Measurements from ENCODE around the gene SYNCRIP. TPM values are rescaled to one million over a fixed set of nuclear protein-coding genes. Genes with fewer than 3 reads are reported as not detected.

Gene SYNCRIP
- total RNA-seq, 1 experiment from 2014 or later = 189 TPM

GRCh38 chr6:85637579-85637978, 5.1 kb downstream of the SYNCRIP start:
- CTCF ChIA-PET = no interaction called here
- no TSS peak for BruUV-seq (replicated peaks)
- no peak overlapping the region for H3K9ac ChIP-seq (ENCODE audit: low read length)
- H3K4me2 ChIP-seq (ENCODE audit: low read length) = no peak overlapping the region
- no peaks in the 10 kb centered on the region for H3K9me3 ChIP-seq (ENCODE audit: control insufficient read depth in 1 of 2, insufficient read depth in 1 of 2, low read depth in 1 of 2, low read length in 2 of 2)
- intact Hi-C loops (cut with micrococcal nuclease) = no loop called here
- H2AFZ ChIP-seq (ENCODE audit: low read depth, low read length, poor library complexity, severe bottlenecking) = no peak overlapping the region
- TF ChIP-seq CEBPB (IDR thresholded peaks at IDR 0.05; ENCODE audit: low read depth) = no peak
- no peak for TF ChIP-seq ELF1 (IDR thresholded peaks at IDR 0.05; ENCODE audit: borderline replicate concordance, low read depth)
- TF ChIP-seq CBX3 (IDR thresholded peaks at IDR 0.05; ENCODE audit: low read depth) = no peak
- no peak for TF ChIP-seq TCF7L2 (IDR thresholded peaks at IDR 0.05; ENCODE audit: borderline replicate concordance, extremely low read depth, insufficient read depth, insufficient read length)
- no peak for TF ChIP-seq SP1 (IDR thresholded peaks at IDR 0.05; ENCODE audit: low read depth)
- TF ChIP-seq EZH2 (IDR thresholded peaks at IDR 0.05) = no peak
- TF ChIP-seq POLR2AphosphoS5 (IDR thresholded peaks at IDR 0.05; ENCODE audit: low read depth, low read length) = no peak
- TF ChIP-seq SIN3A (IDR thresholded peaks at IDR 0.05; ENCODE audit: low read depth) = no peak
- TF ChIP-seq EZH2phosphoT487 (IDR thresholded peaks at IDR 0.05; ENCODE audit: borderline replicate concordance) = no peak
- TF ChIP-seq SRF (IDR thresholded peaks at IDR 0.05; ENCODE audit: low read depth) = no peak
- no peak for TF ChIP-seq ZFX (IDR thresholded peaks at IDR 0.05)
- no peak for TF ChIP-seq RAD21 (IDR thresholded peaks at IDR 0.05; ENCODE audit: low read depth)
- TF ChIP-seq, protein P1, sequence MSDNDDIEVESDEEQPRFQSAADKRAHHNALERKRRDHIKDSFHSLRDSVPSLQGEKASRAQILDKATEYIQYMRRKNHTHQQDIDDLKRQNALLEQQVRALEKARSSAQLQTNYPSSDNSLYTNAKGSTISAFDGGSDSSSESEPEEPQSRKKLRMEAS (IDR thresholded peaks at IDR 0.05) = no peak
- TF ChIP-seq, protein P2, sequence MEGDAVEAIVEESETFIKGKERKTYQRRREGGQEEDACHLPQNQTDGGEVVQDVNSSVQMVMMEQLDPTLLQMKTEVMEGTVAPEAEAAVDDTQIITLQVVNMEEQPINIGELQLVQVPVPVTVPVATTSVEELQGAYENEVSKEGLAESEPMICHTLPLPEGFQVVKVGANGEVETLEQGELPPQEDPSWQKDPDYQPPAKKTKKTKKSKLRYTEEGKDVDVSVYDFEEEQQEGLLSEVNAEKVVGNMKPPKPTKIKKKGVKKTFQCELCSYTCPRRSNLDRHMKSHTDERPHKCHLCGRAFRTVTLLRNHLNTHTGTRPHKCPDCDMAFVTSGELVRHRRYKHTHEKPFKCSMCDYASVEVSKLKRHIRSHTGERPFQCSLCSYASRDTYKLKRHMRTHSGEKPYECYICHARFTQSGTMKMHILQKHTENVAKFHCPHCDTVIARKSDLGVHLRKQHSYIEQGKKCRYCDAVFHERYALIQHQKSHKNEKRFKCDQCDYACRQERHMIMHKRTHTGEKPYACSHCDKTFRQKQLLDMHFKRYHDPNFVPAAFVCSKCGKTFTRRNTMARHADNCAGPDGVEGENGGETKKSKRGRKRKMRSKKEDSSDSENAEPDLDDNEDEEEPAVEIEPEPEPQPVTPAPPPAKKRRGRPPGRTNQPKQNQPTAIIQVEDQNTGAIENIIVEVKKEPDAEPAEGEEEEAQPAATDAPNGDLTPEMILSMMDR (IDR thresholded peaks at IDR 0.05 in 2 of 3, conservative IDR thresholded peaks at IDR 0.05 in 1 of 3; ENCODE audit: borderline replicate concordance in 1 of 3, insufficient read depth in 1 of 3, low read depth in 2 of 3, low read length in 2 of 3) = no peak
- no peak for TF ChIP-seq POLR2A (IDR thresholded peaks at IDR 0.05; ENCODE audit: borderline replicate concordance, extremely low read depth, insufficient read depth, insufficient read length)
- no peak for TF ChIP-seq ZNF274 (IDR thresholded peaks at IDR 0.05; ENCODE audit: low read depth, low read length)
- no peak for TF ChIP-seq ATF3 (IDR thresholded peaks at IDR 0.05)
- no peak for TF ChIP-seq FOSL1 (IDR thresholded peaks at IDR 0.05; ENCODE audit: low read depth)
- H3K27ac ChIP-seq (ENCODE audit: low read depth, low read length) = no peak overlapping the region
- H3K4me3 ChIP-seq (replicated peaks in 1 of 2; ENCODE audit: low read depth in 1 of 2, low read length in 2 of 2) = no peak overlapping the region
- peaks cover 63 to 87% of the 10 kb centered on the region in 2 experiments for H3K36me3 ChIP-seq (ENCODE audit: control insufficient read depth in 1 of 2, insufficient read depth in 2 of 2, low read length in 2 of 2)
- RAD21 ChIA-PET (ENCODE audit: low non-redundant PET in 1 of 2, low total read pairs in 2 of 2, uncharacterized antibody in 2 of 2, unreplicated experiment in 2 of 2) = no interaction called here
- peaks cover 2 to 17% of the 10 kb centered on the region in 2 experiments; a peak in 3 of 4 replicates for H3K4me1 ChIP-seq (ENCODE audit: control insufficient read depth in 1 of 2, insufficient read depth in 2 of 2, low read length in 2 of 2)
- H3K9me2 ChIP-seq (ENCODE audit: insufficient read depth) = no peaks in the 10 kb centered on the region
- peaks cover 98% of the 10 kb centered on the region for H3K79me2 ChIP-seq (ENCODE audit: insufficient read depth, low read length)
- DNase-seq (ENCODE audit: low read depth, low spot score) (no peak), ATAC-seq (no peak)
- no peaks in the 10 kb centered on the region for H3K27me3 ChIP-seq (ENCODE audit: insufficient read depth, low read length)
- POLR2A ChIA-PET = interaction anchor here (8.5 kb wide), 1 partner anchor 38 kb away, joined by 192 read pairs; no protein-coding TSS in a partner anchor
- peaks cover 63% of the 10 kb centered on the region for H4K20me1 ChIP-seq (ENCODE audit: insufficient read depth)

All from HCT116 (cell line).